Memory B cell (primary cell): ENCODE measurements around the gene HPSE2.

Experiments used
- ATAC-seq: fragments of 150-1000 bp; cut with Tn5 transposase; 2 replicates; pipeline ENCODE4 v1.10.0; 2021; ENCODE audit warnings: low read depth, mild to moderate bottlenecking, moderate library complexity
- DNase-seq, 2 donors: peaks; one replicate each; pipeline ENCODE4 v3.0.0; 2022; ENCODE audit warnings: low spot score in 2 of 2
- H3K27ac Mint-ChIP-seq: one replicate; pipeline ENCODE4 v1.8.0; 2022; ENCODE audit warnings: mild to moderate bottlenecking, moderate library complexity, mixed read lengths
- H3K27me3 Mint-ChIP-seq: one replicate; pipeline ENCODE4 v1.8.0; 2022; ENCODE audit warnings: mixed read lengths
- H3K36me3 Mint-ChIP-seq: one replicate; pipeline ENCODE4 v1.8.0; 2022; ENCODE audit warnings: mild to moderate bottlenecking, mixed read lengths
- H3K4me1 Mint-ChIP-seq: one replicate; pipeline ENCODE4 v1.8.0; 2022; ENCODE audit warnings: mixed read lengths
- H3K4me3 Mint-ChIP-seq: one replicate; pipeline ENCODE4 v1.8.0; 2022; ENCODE audit warnings: mild to moderate bottlenecking, moderate library complexity, mixed read lengths
- H3K9me3 Mint-ChIP-seq: one replicate; pipeline ENCODE4 v1.8.0; 2022; ENCODE audit warnings: mixed read lengths

Gene HPSE2

GRCh38 chr10:98627711-98628110 is 607.9 kb downstream of the HPSE2 start:
- no peak overlapping the region for H3K27ac Mint-ChIP-seq
- H3K27me3 Mint-ChIP-seq: peaks cover 10% of the 10 kb centered on the region
- peaks cover 3% of the 10 kb centered on the region for H3K9me3 Mint-ChIP-seq
- H3K4me1 Mint-ChIP-seq: no peaks in the 10 kb centered on the region
- no peaks in the 10 kb centered on the region for H3K36me3 Mint-ChIP-seq
- ATAC-seq (no peak), DNase-seq (no peak)
- no peak overlapping the region for H3K4me3 Mint-ChIP-seq

GRCh38 chr10:98624963-98625362 is 610.7 kb downstream of the HPSE2 start:
- H3K27me3 Mint-ChIP-seq: peaks cover 5% of the 10 kb centered on the region
- no peak overlapping the region for H3K27ac Mint-ChIP-seq
- no peak for DNase-seq
- H3K4me1 Mint-ChIP-seq: no peaks in the 10 kb centered on the region
- peaks cover 2% of the 10 kb centered on the region for H3K9me3 Mint-ChIP-seq
- H3K4me3 Mint-ChIP-seq: no peak overlapping the region
- ATAC-seq: no peak
- H3K36me3 Mint-ChIP-seq: no peaks in the 10 kb centered on the region

GRCh38 chr10:98623176-98623575 is 612.5 kb downstream of the HPSE2 start:
- H3K27ac Mint-ChIP-seq: no peak overlapping the region
- H3K4me3 Mint-ChIP-seq: no peak overlapping the region
- ATAC-seq (no peak), DNase-seq (no peak)
- H3K4me1 Mint-ChIP-seq: no peaks in the 10 kb centered on the region
- no peaks in the 10 kb centered on the region for H3K36me3 Mint-ChIP-seq
- H3K27me3 Mint-ChIP-seq: peaks cover 3% of the 10 kb centered on the region
- H3K9me3 Mint-ChIP-seq: peaks cover 2% of the 10 kb centered on the region

- H3K27ac Mint-ChIP-seq: no peak overlapping the region
- no peaks in the 10 kb centered on the region for H3K36me3 Mint-ChIP-seq
- peaks cover 2% of the 10 kb centered on the region for H3K9me3 Mint-ChIP-seq
- H3K27me3 Mint-ChIP-seq: peaks cover 2% of the 10 kb centered on the region
- DNase-seq (no peak), ATAC-seq (no peak)
- H3K4me3 Mint-ChIP-seq: no peak overlapping the region
- H3K4me1 Mint-ChIP-seq: no peaks in the 10 kb centered on the region
Measured at GRCh38 chr10:98621630-98622029, 614.0 kb downstream of the HPSE2 start.

GRCh38 chr10:98620503-98620902 is 615.1 kb downstream of the HPSE2 start:
- Mint-ChIP-seq H3K36me3 (no peaks in the 10 kb centered on the region), H3K27me3 (peaks cover 2% of the 10 kb centered on the region), H3K4me3 (no peak overlapping the region), H3K27ac (no peak overlapping the region), H3K9me3 (peaks cover 2% of the 10 kb centered on the region), H3K4me1 (no peaks in the 10 kb centered on the region)
- DNase-seq (no peak), ATAC-seq (no peak)

- H3K4me1 Mint-ChIP-seq: no peaks in the 10 kb centered on the region
- no peak for DNase-seq
- H3K4me3 Mint-ChIP-seq: no peak overlapping the region
- no peak overlapping the region for H3K27ac Mint-ChIP-seq
- H3K9me3 Mint-ChIP-seq: peaks cover 2% of the 10 kb centered on the region
- no peaks in the 10 kb centered on the region for H3K36me3 Mint-ChIP-seq
- H3K27me3 Mint-ChIP-seq: peaks cover 2% of the 10 kb centered on the region
- no peak for ATAC-seq
Measured at GRCh38 chr10:98619446-98619845, 616.2 kb downstream of the HPSE2 start.

GRCh38 chr10:98617906-98618520 is 617.6 kb downstream of the HPSE2 start:
- DNase-seq: no peak
- no peak overlapping the region for H3K27ac Mint-ChIP-seq
- peaks cover 4% of the 10 kb centered on the region for H3K27me3 Mint-ChIP-seq

GRCh38 chr10:98613446-98613845 is 622.2 kb downstream of the HPSE2 start:
- Mint-ChIP-seq H3K27me3 (peaks cover 7% of the 10 kb centered on the region), H3K9me3 (no peaks in the 10 kb centered on the region), H3K36me3 (no peaks in the 10 kb centered on the region), H3K4me3 (no peak overlapping the region), H3K27ac (no peak overlapping the region), H3K4me1 (no peaks in the 10 kb centered on the region)
- DNase-seq (no peak), ATAC-seq (no peak)

More at GRCh38 chr10:98617906-98618520, 617.6 kb downstream of the HPSE2 start:
- H3K9me3 Mint-ChIP-seq: no peaks in the 10 kb centered on the region
- H3K36me3 Mint-ChIP-seq: no peaks in the 10 kb centered on the region
- no peak overlapping the region for H3K4me3 Mint-ChIP-seq
- no peaks in the 10 kb centered on the region for H3K4me1 Mint-ChIP-seq
- ATAC-seq: no peak

GRCh38 chr10:98611436-98611835 is 624.2 kb downstream of the HPSE2 start:
- DNase-seq (no peak), ATAC-seq (no peak)
- Mint-ChIP-seq H3K27ac (no peak overlapping the region), H3K4me3 (no peak overlapping the region), H3K9me3 (no peaks in the 10 kb centered on the region), H3K27me3 (peaks cover 9% of the 10 kb centered on the region), H3K4me1 (peaks cover 2% of the 10 kb centered on the region), H3K36me3 (no peaks in the 10 kb centered on the region)

- Mint-ChIP-seq H3K4me1 (peaks cover 2% of the 10 kb centered on the region), H3K27ac (no peak overlapping the region), H3K9me3 (no peaks in the 10 kb centered on the region), H3K4me3 (no peak overlapping the region), H3K36me3 (no peaks in the 10 kb centered on the region), H3K27me3 (peaks cover 9% of the 10 kb centered on the region)
- DNase-seq (no peak), ATAC-seq (no peak)
Measured at GRCh38 chr10:98610836-98611235, 624.8 kb downstream of the HPSE2 start.

GRCh38 chr10:98610301-98610700 is 625.4 kb downstream of the HPSE2 start:
- Mint-ChIP-seq H3K36me3 (no peaks in the 10 kb centered on the region), H3K9me3 (no peaks in the 10 kb centered on the region), H3K4me3 (no peak overlapping the region), H3K27me3 (peaks cover 9% of the 10 kb centered on the region), H3K4me1 (peaks cover 2% of the 10 kb centered on the region), H3K27ac (no peak overlapping the region)
- DNase-seq: no peak
- ATAC-seq: no peak

- DNase-seq (no peak), ATAC-seq (no peak)
- Mint-ChIP-seq H3K4me3 (no peak overlapping the region), H3K27ac (no peak overlapping the region), H3K9me3 (no peaks in the 10 kb centered on the region), H3K36me3 (no peaks in the 10 kb centered on the region), H3K4me1 (peaks cover 2% of the 10 kb centered on the region), H3K27me3 (peaks cover 10% of the 10 kb centered on the region)
Measured at GRCh38 chr10:98609265-98609664, 626.4 kb downstream of the HPSE2 start.

- Mint-ChIP-seq H3K36me3 (no peaks in the 10 kb centered on the region), H3K4me1 (peaks cover 2% of the 10 kb centered on the region), H3K27me3 (peaks cover 8% of the 10 kb centered on the region), H3K4me3 (no peak overlapping the region), H3K9me3 (no peaks in the 10 kb centered on the region), H3K27ac (no peak overlapping the region)
- no peak for ATAC-seq
- no peak for DNase-seq
Measured at GRCh38 chr10:98608411-98608810, 627.2 kb downstream of the HPSE2 start.

GRCh38 chr10:98602224-98602623 is 633.4 kb downstream of the HPSE2 start:
- no peaks in the 10 kb centered on the region for H3K4me1 Mint-ChIP-seq
- ATAC-seq (no peak), DNase-seq (no peak)
- H3K9me3 Mint-ChIP-seq: peaks cover 2% of the 10 kb centered on the region
- H3K36me3 Mint-ChIP-seq: peaks cover 2% of the 10 kb centered on the region
- H3K27me3 Mint-ChIP-seq: peaks cover 3% of the 10 kb centered on the region
- H3K27ac Mint-ChIP-seq: no peak overlapping the region
- H3K4me3 Mint-ChIP-seq: no peak overlapping the region

- H3K4me1 Mint-ChIP-seq: no peaks in the 10 kb centered on the region
- ATAC-seq (no peak), DNase-seq (no peak)
- H3K27me3 Mint-ChIP-seq: peaks cover 2% of the 10 kb centered on the region
- H3K4me3 Mint-ChIP-seq: no peak overlapping the region
- peaks cover 8% of the 10 kb centered on the region for H3K9me3 Mint-ChIP-seq
- peaks cover 2% of the 10 kb centered on the region for H3K36me3 Mint-ChIP-seq
- H3K27ac Mint-ChIP-seq: no peak overlapping the region
Measured at GRCh38 chr10:98599032-98599610, 636.5 kb downstream of the HPSE2 start.
